ENCODE results near the gene CNDP1.
"Not testable (repeated sequence)": the region's sequence is repeated elsewhere in the genome, so short reads cannot be mapped to it uniquely, and the experiment has no call there.

Gene CNDP1

GRCh38 chr18:74520096-74520833 is 14.0 kb upstream of the CNDP1 start:
- no peak for DNase-seq (ENCODE audit: low read depth, low spot score)

- no peak for DNase-seq (ENCODE audit: low read depth, low spot score)
Measured at GRCh38 chr18:74521068-74521725, 13.1 kb upstream of the CNDP1 start.

GRCh38 chr18:74522635-74523548 is 11.4 kb upstream of the CNDP1 start:
- no peak for DNase-seq (ENCODE audit: low read depth, low spot score)

- DNase-seq (ENCODE audit: low read depth, low spot score) = no peak
Measured at GRCh38 chr18:74524097-74524496, 10.2 kb upstream of the CNDP1 start.

GRCh38 chr18:74524915-74525314 is 9.4 kb upstream of the CNDP1 start:
- DNase-seq (ENCODE audit: low read depth, low spot score) = not testable (repeated sequence)

- DNase-seq (ENCODE audit: low read depth, low spot score) = no peak
Measured at GRCh38 chr18:74525741-74526140, 8.6 kb upstream of the CNDP1 start.

GRCh38 chr18:74526488-74526887 is 7.8 kb upstream of the CNDP1 start:
- DNase-seq (ENCODE audit: low read depth, low spot score) = no peak

- no peak for DNase-seq (ENCODE audit: low read depth, low spot score)
Measured at GRCh38 chr18:74528478-74528877, 5.8 kb upstream of the CNDP1 start.

- no peak for DNase-seq (ENCODE audit: low read depth, low spot score)
Measured at GRCh38 chr18:74528913-74529312, 5.4 kb upstream of the CNDP1 start.

- no peak for DNase-seq (ENCODE audit: low read depth, low spot score)
Measured at GRCh38 chr18:74529378-74529777, 4.9 kb upstream of the CNDP1 start.

- DNase-seq (ENCODE audit: low read depth, low spot score) = no peak
Measured at GRCh38 chr18:74529811-74530583, 4.3 kb upstream of the CNDP1 start.

GRCh38 chr18:74530584-74530862 is 3.8 kb upstream of the CNDP1 start:
- no peak for DNase-seq (ENCODE audit: low read depth, low spot score)

GRCh38 chr18:74531043-74531442 is 3.3 kb upstream of the CNDP1 start:
- DNase-seq (ENCODE audit: low read depth, low spot score) = no peak

- no peak for DNase-seq (ENCODE audit: low read depth, low spot score)
Measured at GRCh38 chr18:74532511-74533025, 1.7 kb upstream of the CNDP1 start.

GRCh38 chr18:74533666-74534065 is 634 bp upstream of the CNDP1 start:
- no peak for DNase-seq (ENCODE audit: low read depth, low spot score)

- DNase-seq (ENCODE audit: low read depth, low spot score) = no peak
Measured at GRCh38 chr18:74534981-74535649, 815 bp downstream of the CNDP1 start.

- DNase-seq (ENCODE audit: low read depth, low spot score) = no peak
Measured at GRCh38 chr18:74539289-74539688, 5.0 kb downstream of the CNDP1 start.

- DNase-seq (ENCODE audit: low read depth, low spot score) = no peak
Measured at GRCh38 chr18:74540652-74541421, 6.5 kb downstream of the CNDP1 start.

- no peak for DNase-seq (ENCODE audit: low read depth, low spot score)
Measured at GRCh38 chr18:74541703-74542555, 7.6 kb downstream of the CNDP1 start.
